Urothelium cell line (cell line): ENCODE data around the gene TBC1D12.
A peak's percentile ranks its signal among the peaks of the same experiment; 100 is the strongest.

Experiments used
- DNase-seq: peaks from one replicate; pipeline ENCODE4 v3.0.0; 2011; ENCODE audit warnings: low spot score, mixed read lengths
- FAIRE-seq: peaks from 2 replicates; lab custom pipeline; 2011; peaks lifted over from hg19 to GRCh38; lab: Jason Lieb, UNC

The TBC1D12 gene

DNA sequence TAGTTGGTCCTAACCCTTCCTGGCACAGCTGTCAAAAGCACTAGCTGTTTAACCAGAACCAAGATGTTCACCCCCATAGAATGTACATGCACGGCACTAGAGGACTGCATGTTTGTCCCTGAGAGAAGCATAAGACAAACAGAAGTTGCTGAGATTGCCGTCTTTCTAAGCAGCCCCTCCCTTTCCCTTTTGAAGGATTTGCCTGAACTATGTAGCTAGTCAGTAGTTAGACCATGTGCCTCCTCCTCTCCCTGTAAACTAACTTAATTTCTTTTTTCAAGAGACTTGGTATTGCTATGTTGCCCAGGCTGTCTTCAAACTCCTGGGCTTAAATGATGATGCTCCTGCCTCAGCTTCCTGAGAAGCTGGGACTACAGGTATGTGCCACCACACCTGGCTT, 40.7 kb downstream of the TBC1D12 start:
- no peak for FAIRE-seq

DNA sequence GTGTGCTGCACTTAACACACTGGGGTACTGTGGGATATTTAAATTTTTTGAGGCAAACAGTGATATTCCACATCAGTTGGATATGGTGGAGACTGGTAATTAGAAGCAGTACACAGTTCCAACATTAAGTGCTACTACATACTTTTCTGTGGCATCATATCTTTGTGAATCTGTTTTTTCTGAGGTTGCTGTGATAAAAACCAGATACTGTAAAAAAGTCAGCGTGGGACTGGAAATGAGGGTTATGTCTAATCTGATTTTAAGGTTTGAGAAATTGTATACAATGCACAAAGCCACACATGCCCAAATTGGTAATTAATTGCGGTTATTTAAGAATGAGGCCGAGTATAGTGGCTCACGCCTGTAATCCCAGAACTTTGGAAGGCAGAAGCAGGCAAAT, 41.2 kb downstream of the TBC1D12 start:
- FAIRE-seq (no peak), DNase-seq (no peak)

More for the DNA sequence above, 40.7 kb downstream of the TBC1D12 start:
- DNase-seq: no peak

DNA sequence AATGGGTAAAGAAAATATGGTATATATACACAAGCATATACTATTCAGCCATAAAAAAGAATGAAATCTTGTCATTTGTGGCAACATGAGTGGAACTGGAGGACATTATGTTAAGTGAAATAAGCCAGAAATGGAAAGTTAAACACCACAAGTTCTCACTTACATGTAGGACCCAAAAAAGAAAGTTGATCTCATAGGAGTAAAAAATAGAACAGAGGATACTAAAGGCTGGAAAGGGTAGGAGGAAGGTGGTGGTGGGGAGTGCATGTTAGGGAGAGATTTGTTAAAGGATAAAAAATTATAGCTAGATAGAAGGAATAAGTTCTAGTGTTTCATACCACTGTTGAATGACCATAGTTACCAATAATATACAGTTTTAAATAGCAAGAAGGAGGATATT, 48.4 kb downstream of the TBC1D12 start:
- no peak for DNase-seq
- FAIRE-seq: no peak

DNA sequence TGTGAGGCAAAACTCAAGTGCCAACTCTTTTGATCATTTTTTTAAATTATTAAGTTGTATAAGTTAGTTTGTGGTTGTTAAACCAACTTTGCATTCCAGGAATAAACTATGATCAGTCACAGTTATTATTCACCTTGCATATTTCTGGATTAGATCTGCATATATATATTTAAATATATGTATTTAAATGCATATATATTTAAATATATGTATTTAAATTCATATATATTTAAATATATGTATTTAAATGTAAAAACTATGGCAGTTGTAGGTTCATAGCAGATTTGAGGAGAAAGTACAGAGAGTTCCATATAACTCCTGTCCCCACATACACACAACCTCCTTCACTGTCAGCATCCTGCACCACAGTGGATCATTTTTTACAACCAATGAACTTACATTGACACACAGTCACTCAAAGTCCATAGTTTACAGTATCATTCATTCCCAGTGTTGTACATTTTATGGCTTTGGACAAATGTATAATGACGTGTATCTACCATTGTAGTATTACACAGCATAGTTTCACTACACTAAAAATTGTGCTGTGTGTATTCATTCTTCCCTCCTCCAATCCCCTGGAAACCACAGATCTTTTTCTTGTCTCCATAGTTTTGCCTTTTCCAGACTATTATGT, 49.7 kb downstream of the TBC1D12 start:
- DNase-seq: no peak
- no peak for FAIRE-seq

DNA sequence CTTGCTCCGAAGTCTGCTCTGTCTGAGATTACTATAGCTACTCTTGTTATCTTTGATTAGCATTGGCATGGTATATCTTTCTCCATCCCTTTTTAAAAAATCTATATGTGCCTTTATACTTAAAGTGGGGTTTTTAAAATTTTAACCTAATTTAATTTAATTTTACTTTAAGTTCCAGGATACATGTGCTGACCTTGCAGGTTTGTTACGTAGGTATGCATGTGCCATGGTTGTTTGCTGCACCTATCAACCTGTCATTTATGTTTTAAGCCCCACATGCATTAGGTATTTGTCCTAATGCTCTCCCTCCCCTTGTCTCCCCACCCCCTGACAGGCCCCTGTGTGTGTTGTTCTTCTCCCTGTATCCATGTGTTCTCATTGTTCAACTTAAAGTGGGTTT, 54.6 kb downstream of the TBC1D12 start:
- DNase-seq: no peak
- FAIRE-seq: no peak

DNA sequence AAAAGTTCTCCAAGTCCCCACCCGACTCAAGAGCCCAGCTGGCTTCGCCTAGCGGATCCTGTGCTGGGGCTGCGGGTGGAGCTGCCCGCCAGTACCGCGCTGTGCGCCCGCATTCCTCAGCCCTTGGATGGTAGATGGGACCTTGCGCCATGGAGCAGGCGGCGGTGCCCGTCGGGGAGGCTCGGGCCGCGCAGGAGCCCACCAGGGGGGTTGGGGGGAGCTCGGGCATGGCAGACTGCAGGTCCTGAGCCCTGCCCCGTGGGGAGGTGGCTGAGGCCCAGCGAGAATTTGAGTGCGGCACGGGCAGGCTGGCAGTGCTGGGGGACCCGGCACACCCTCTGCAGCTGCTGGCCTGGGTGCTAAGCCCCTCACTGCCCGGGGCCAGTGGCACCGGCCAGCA, 57.0 kb downstream of the TBC1D12 start:
- DNase-seq (no peak), FAIRE-seq (no peak)

DNA sequence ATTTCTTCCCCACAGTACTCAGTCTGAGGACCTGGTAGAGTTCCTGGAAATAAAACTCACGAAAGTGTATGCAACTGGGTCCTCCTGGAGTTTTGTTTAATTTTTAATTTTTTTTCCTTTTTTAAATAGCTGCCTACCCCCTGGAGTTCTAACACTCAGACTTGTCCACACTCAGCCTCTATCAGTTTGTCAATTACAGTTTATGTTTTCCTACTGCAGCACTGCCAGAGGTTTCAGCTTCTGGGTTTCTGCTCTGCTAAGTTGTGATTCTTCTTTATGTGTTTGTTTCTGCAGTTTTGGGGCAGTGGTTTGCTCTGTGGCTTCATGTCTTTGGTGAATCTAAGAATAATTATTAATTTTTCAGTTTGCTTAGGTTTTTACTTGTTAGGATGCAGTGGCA, 59.2 kb downstream of the TBC1D12 start:
- FAIRE-seq (no peak), DNase-seq (no peak)

DNA sequence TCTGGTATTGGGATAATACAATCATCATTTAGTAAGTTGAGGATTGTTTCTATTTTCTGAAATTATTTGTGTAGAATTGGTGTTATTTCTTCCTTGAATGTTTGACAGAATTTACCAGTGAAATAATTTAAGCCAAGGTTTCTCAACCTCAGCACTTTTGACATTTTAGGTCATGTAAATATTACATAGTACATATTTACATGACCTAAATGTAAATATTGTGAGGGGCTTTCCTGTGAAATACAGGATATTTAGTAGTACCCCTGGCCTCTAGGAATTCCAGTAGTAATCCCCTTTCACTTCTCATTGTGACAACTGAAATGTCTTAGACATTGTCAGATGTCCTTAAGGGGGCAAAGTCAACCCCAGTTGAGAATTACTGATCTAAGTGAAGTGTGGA, 59.8 kb downstream of the TBC1D12 start:
- no peak for DNase-seq
- no peak for FAIRE-seq

DNA sequence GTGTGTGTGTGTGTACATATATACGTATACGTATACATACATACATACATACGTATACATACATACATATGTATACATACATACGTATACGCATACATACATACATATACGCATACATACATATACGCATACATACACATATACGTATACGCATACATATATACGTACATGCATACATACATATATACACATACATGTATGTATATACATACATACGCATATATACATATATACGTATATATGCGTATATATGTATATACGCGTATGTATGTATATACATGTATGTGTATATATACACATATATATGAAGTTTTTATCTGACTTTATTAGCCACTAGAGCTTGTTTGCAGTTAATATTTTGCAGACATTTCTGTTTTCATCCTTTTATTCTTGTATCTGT, 63.3 kb downstream of the TBC1D12 start:
- FAIRE-seq: no peak

DNA sequence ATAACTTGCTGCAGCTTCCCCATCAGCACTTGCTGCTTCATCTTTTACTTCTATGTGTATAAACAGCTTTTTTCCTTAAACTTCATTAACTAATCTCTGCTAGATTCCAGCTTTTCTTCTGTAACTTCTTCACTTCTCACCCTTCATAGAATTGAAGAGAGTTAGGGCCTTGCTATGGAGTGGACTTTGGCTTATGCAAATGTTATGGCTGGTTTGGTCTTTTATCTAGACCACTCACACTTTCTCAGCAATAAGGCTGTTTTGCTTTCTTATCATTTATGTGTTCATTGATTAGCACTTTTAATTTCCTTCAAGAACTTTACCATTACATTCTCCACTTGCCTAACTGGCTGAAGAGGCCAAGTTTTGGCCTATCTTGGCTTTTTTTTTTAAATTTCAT, 79.1 kb downstream of the TBC1D12 start:
- FAIRE-seq: no peak
- DNase-seq: no peak

More for the DNA sequence above, 63.3 kb downstream of the TBC1D12 start:
- no peak for DNase-seq

DNA sequence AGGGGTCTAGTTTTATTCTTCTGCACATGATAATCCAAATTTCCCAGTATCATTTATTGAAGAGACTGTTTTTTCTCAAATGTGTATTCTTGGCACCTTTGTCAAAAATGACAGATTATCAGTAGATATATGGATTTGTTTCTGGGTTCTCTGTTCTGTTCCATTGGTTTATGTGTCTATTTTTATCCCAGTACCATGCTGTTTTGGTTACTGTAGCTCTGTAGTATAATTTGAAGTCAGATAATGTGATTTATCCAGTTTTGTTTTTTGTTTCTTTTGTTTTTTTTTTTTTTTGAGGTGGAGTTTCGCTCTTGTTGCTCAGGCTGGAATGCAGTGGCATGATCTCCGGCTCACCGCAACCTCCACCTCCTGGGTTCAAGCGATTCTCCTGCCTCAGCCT, 81.6 kb downstream of the TBC1D12 start:
- DNase-seq (no peak), FAIRE-seq (no peak)

DNA sequence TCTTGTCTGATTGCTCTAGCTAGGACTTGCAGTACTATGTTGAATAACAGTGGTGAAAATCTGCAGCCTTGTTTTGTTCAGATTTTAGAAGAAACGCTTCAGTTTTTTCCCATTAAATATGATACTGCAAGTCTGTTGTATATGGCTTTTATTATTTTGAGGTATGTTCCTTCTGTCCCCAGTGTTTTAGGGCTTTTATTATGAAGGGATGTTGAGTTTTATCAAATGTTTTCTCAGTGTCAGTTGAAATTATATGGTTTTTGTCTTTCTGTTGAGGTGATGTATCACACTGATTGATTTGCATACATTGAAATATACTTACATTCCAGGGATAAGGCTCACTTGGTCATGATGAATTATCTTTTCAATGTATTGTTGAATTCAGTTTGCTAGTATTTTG, 82.8 kb downstream of the TBC1D12 start:
- FAIRE-seq (no peak), DNase-seq (no peak)

DNA sequence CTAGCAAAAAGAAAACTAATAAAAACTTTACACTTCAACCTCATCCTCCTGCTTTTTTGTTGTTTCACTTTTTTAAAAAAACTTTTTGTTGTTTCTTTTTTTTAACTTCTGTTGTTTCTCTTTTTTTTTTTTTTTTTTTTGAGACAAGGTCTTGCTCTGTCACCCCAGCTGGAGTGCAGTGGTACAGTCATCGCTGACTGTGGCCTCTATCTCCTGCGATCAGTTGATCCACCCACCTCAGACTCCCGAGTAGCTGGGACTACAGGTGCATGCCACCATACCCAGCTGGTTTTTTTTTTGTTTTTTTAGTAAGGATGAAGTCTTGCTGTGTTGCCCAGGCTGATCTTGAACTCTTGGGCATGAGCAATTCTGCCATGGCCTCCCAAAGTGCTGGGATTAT, 85.2 kb downstream of the TBC1D12 start:
- FAIRE-seq: no peak
- no peak for DNase-seq

DNA sequence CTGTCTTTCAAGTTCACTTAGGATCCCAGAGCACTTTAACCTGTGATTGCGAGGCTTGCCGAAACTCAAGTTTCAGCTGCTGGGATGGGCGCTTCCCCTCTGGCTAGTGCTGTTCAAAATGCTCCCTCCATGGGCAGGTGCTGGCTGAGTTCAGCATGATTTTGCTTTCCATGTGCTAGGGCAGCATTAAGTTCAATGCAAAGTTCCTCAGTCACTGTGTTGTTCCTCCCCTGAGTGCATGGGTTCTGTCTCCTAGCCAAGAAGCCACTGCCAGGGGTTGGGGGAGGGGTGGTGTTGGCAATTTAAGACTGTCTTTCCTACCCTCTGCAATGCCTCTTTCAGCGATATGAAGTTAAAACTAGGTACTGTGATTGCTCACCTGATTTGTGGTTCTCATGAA, 86.8 kb downstream of the TBC1D12 start:
- FAIRE-seq: no peak
- DNase-seq: no peak

DNA sequence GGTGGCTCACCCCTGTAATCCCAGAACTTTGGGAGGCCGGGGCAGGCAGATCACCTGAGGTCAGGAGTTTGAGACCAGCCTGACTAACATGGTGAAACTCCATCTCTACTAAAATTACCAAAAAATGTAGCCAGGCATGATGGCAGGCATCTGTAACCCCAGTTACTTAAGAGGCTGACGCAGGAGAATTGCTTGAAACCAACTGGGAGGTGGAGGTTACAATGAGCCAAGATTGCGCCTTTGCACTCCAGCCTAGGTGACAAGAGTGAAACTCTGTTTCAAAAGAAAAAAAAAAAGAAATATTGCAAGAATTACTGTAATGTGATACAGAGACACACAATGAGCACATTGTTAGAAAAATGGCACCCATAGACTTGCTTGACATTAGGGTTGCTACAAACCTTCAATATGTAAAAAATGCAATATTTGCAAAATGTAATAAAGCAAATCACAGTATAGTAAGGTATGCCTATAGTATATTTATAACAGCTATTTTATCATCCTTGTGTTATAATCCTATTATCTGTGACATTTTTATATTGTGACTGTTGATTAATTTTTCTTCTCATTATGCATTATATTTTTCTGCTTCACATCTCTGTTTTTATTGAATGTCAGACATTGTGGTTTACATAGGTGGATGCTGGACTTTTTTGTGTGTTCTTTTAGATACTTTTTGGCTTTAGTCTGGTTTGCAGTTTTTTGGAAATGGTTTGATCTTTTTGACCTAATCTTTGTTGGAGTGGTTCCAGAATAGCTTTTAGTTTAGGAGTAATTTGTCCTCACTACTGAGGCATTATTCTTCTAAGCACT, 87.8 kb downstream of the TBC1D12 start:
- DNase-seq: no peak
- no peak for FAIRE-seq

DNA sequence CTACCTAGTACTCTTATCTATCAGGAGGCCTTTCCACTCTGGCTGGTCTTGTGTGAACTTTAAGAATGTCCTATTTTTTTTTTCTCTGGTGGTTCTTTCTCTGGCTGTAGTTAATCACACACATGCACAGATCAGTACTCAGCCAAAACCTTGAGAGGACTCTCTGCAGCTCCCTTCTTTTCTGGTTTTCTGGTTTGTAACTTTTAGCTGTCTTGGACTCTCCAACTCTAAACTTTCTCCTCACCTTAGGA, 88.4 kb downstream of the TBC1D12 start:
- DNase-seq (no peak), FAIRE-seq (no peak)

DNA sequence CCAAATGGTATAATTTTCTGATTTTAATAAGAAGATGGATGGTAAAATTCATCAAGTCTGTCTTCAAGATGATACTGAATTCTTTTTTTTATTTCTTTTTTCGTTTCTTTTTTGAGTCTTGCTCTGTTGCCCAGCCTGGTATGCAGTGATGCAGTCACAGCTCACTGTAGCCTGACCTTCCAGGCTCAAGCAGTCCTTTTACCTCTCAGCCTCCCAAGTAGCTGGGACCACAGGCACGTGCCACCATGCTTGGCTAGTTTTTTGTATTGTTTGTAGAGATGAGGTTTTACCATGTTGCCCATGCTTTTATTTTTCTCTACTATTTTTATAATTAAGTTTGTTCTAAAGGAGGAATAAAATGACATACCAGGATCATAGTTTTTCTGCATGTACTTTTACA, 91.1 kb downstream of the TBC1D12 start:
- no peak for DNase-seq
- FAIRE-seq: no peak

DNA sequence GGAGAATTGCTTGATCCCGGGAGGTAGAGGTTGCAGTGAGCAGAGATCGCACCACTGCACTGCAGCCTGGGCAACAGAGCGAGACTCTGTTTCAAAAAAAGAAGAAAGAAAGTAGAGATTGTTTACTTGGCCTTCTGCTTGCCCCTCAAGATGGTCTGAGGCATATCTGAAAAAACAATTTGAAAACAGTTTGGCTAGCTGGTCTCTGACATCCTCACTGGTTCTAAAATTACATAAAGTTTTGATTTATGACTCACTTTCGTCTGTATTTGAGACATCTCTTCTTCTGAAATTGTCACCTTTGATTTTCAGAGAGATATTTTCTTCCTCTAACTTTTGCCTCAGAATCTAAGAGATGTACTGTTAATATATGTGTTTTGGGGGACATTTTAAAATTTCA, 93.7 kb downstream of the TBC1D12 start:
- no peak for DNase-seq
- no peak for FAIRE-seq

DNA sequence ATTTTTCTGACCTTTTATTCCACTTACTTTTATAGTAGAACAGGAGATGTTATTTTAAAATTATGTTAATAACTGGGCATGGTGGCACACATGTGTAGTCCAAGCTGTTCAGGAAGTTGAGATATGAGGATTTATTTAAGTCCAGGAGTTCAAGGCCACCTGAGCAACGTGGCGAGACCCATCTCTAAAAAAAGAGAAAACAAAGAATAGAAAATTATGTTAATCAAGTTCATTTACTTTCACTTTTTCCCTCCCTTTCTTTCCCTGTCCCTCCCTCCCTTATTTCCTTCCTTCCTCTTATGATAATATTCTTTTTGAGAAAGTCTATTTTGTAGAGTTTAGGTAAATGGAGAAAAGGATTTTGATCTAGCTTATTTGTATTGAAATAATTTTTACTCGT, 94.3 kb downstream of the TBC1D12 start:
- DNase-seq (no peak), FAIRE-seq (no peak)

DNA sequence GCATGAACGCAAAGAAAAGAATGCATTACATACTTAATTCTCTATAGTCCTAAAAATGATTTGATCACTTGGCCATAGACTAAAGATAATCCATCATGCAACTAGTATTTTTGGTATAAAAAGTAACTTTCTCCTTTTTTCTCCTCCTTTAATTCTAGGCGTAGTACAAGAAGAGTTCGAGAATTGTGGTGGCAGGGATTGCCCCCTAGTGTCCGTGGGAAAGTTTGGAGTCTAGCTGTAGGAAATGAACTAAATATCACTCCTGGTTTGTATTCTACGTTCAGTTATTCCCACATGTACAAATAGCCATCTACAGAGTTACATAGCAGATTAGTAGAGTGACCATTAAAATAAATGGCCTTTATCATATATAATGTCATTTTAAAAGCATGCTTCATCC, 97.7 kb downstream of the TBC1D12 start:
- FAIRE-seq: no peak
- peak; percentile 4 for DNase-seq

DNA sequence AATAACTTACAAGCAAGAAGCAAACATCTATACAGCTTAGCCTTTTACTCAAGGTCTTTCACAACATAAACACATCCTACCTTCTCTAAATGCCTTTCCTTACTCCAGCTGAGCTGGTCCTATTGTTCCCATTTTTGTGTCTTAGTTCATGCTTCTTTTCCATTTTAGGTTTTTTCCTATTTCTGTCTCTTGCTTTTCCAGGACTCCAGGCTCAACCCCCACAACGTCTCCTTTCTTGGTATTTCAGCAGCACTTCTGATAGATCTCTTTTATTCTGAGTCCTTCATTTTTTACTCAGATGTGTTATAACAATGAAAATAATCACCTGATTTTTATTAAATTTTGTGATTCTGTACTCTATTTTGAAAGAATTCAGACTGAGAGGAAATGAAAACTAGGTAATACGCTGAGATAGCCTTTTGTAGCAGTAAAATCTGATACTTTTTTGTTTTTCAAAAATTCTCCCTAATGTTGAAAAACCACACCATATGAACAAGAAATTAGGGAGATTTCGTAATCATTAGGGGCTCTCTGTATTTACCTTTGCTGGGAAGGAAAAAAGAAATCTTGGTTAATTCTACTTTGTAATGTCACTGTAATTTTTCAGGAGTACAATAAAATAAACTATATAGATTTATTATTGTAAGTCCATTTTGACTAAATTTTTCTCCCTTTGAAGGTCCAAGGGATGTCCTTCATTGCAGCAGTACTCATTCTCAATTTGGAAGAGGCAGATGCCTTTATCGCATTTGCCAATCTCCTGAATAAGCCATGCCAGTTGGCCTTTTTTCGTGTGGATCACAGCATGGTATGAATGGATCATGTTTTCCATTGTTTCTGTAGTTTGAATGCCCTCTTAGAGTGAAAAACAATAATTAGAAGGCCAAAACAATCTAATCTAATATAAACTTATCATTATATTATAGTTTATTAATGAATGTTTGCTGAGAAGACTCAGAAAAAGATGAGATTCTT, 119.2 kb downstream of the TBC1D12 start:
- FAIRE-seq: no peak

DNA sequence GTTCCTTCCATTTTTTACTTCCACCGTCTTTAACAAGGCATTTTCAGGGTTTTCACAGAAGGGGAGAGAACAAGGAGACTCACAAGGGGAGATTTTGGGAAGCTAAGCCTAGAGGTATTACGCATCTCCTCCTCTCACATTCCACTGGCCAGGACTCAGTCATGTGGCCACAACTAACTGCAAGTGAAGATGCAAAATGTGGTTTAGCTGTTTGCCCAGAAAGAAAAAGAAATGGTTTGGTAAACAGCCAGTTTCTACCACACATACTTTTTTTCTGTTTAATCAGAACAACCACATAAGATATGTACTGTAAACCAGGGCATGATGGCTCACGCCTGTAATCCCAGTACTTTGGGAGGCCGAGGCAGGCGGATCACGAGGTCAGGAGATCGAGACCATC, 121.8 kb downstream of the TBC1D12 start:
- DNase-seq: no peak
- FAIRE-seq: no peak

More for the DNA sequence above, 119.2 kb downstream of the TBC1D12 start:
- no peak for DNase-seq
